ENCODE data around the gene PHF21A. TPM values are rescaled to one million over a fixed set of nuclear protein-coding genes. Genes with fewer than 3 reads are reported as not detected.

The PHF21A gene
- 22.3 and 23.1 TPM in 2 replicates for total RNA-seq (2014; rRNA removed; shearing (Covaris generic))
- 56.1 and 61.3 TPM in 2 replicates for total RNA-seq (2022)
- percentile 84 among the genes with signal in this experiment for Bru-seq, nascent RNA
- percentile 77 among the genes with signal in this experiment for BruChase-seq, experiment 1, labeled RNA remaining after a 6-hour chase
- percentile 74 among the genes with signal in this experiment for BruChase-seq, experiment 2, labeled RNA remaining after a 2-hour chase
- long read RNA-seq, partial matches to known transcripts: 7 of 27 reads
- long read RNA-seq, other reads (novel, unspliced or antisense): 19 of 27 reads

- ChIA-PET CTCF (ENCODE audit: unreplicated experiment) (interaction anchor here (0.7 kb wide), 1 partner anchor 101 kb away, joined by 5 read pairs; no protein-coding TSS in a partner anchor), POLR2A (interaction anchor here (0.7 to 1.7 kb wide), 5 partner anchors 13 to 1042 kb away, joined by 3 to 9 read pairs (median 3); no protein-coding TSS in a partner anchor)
- Histone ChIP-seq H3K27ac (ENCODE audit: low read depth, low read length, poor library complexity, severe bottlenecking) (peak within 1 kb of the TSS; percentile 86), H3K4me1 (ENCODE audit: insufficient read depth, low read length, poor library complexity, severe bottlenecking) (peaks cover 31% of the 10 kb centered on the region), H3K4me3 (ENCODE audit: low read depth, low read length, poor library complexity, severe bottlenecking) (peak within 1 kb of the TSS; percentile 79), H3K36me3 (ENCODE audit: insufficient read depth, low read length) (no peaks in the 10 kb centered on the region), H4K20me1 (ENCODE audit: insufficient read depth, low read length) (peaks cover 11% of the 10 kb centered on the region), H3K9me3 (ENCODE audit: low read length) (no peaks in the 10 kb centered on the region), H3K4me2 (ENCODE audit: low read length) (peak within 1 kb of the TSS; percentile 100), H3K79me2 (ENCODE audit: insufficient read depth, low read depth, low read length) (peaks cover 38% of the 10 kb centered on the region), H2AFZ (ENCODE audit: low read length) (peak within 1 kb of the TSS; percentile 91), H3K9me2 (ENCODE audit: insufficient read depth, low read length) (no peaks in the 10 kb centered on the region)
- peak; percentile 95 for DNase-seq (ENCODE audit: low spot score)
- TF ChIP-seq EZH2phosphoT487 (IDR thresholded peaks at IDR 0.05; ENCODE audit: borderline replicate concordance, low read depth, low read length) (no peak), CTCF (conservative IDR thresholded peaks at IDR 0.05; ENCODE audit: low read length) (no peak)
- intact Hi-C loops (cut with micrococcal nuclease; ENCODE audit: unreplicated experiment): loop anchor here (1.0 to 5.0 kb wide), 3 partner anchors 191 to 274 kb away; partner anchors contain the start of genes CRY2 and DGKZ
- BruUV-seq (replicated peaks): no TSS peak
Observed at GRCh38 chr11:46121301-46121723, at the start of gene PHF21A. Gene PHF21A (minus strand): TSS chr11:46121454. CDS start chr11:46084219, 37,235 bp downstream.

- H3K79me2 ChIP-seq (ENCODE audit: insufficient read depth, low read depth, low read length): no peaks in the 10 kb centered on the region
- H4K20me1 ChIP-seq (ENCODE audit: insufficient read depth, low read length): no peaks in the 10 kb centered on the region
- no peak overlapping the region for H2AFZ ChIP-seq (ENCODE audit: low read length)
- no peaks in the 10 kb centered on the region for H3K4me1 ChIP-seq (ENCODE audit: insufficient read depth, low read length, poor library complexity, severe bottlenecking)
- no peak overlapping the region for H3K27ac ChIP-seq (ENCODE audit: low read depth, low read length, poor library complexity, severe bottlenecking)
- intact Hi-C loops (cut with micrococcal nuclease; ENCODE audit: unreplicated experiment): no loop called here
- TF ChIP-seq EZH2phosphoT487 (IDR thresholded peaks at IDR 0.05; ENCODE audit: borderline replicate concordance, low read depth, low read length) (no peak), CTCF (conservative IDR thresholded peaks at IDR 0.05; ENCODE audit: low read length) (no peak)
- BruUV-seq (replicated peaks): no TSS peak
- no peaks in the 10 kb centered on the region for H3K36me3 ChIP-seq (ENCODE audit: insufficient read depth, low read length)
- no peaks in the 10 kb centered on the region for H3K9me2 ChIP-seq (ENCODE audit: insufficient read depth, low read length)
- no peak overlapping the region for H3K4me2 ChIP-seq (ENCODE audit: low read length)
- H3K4me3 ChIP-seq (ENCODE audit: low read depth, low read length, poor library complexity, severe bottlenecking): no peak overlapping the region
- DNase-seq (ENCODE audit: low spot score): no peak
- ChIA-PET POLR2A (no interaction called here), CTCF (ENCODE audit: unreplicated experiment) (no interaction called here)
- no peaks in the 10 kb centered on the region for H3K9me3 ChIP-seq (ENCODE audit: low read length)
Observed at GRCh38 chr11:46170797-46171196, 49.5 kb upstream of the PHF21A start.

- Histone ChIP-seq H3K9me2 (ENCODE audit: insufficient read depth, low read length) (no peaks in the 10 kb centered on the region), H3K27ac (ENCODE audit: low read depth, low read length, poor library complexity, severe bottlenecking) (no peak overlapping the region), H3K4me3 (ENCODE audit: low read depth, low read length, poor library complexity, severe bottlenecking) (no peak overlapping the region), H3K4me1 (ENCODE audit: insufficient read depth, low read length, poor library complexity, severe bottlenecking) (no peaks in the 10 kb centered on the region), H2AFZ (ENCODE audit: low read length) (no peak overlapping the region), H3K4me2 (ENCODE audit: low read length) (no peak overlapping the region), H3K9me3 (ENCODE audit: low read length) (no peaks in the 10 kb centered on the region), H4K20me1 (ENCODE audit: insufficient read depth, low read length) (no peaks in the 10 kb centered on the region), H3K79me2 (ENCODE audit: insufficient read depth, low read depth, low read length) (no peaks in the 10 kb centered on the region), H3K36me3 (ENCODE audit: insufficient read depth, low read length) (no peaks in the 10 kb centered on the region)
- ChIA-PET POLR2A (no interaction called here), CTCF (ENCODE audit: unreplicated experiment) (interaction anchor here (0.6 kb wide), 1 partner anchor 803 kb away, joined by 3 read pairs; no protein-coding TSS in a partner anchor)
- DNase-seq (ENCODE audit: low spot score): no peak
- no TSS peak for BruUV-seq (replicated peaks)
- TF ChIP-seq EZH2phosphoT487 (IDR thresholded peaks at IDR 0.05; ENCODE audit: borderline replicate concordance, low read depth, low read length) (no peak), CTCF (conservative IDR thresholded peaks at IDR 0.05; ENCODE audit: low read length) (no peak)
- intact Hi-C loops (cut with micrococcal nuclease; ENCODE audit: unreplicated experiment): no loop called here
Observed at GRCh38 chr11:46162700-46163099, 41.4 kb upstream of the PHF21A start.
